ENCODE results near the gene CCR9. TPM values are rescaled to one million over a fixed set of nuclear protein-coding genes. Genes with fewer than 3 reads are reported as not detected.

Gene CCR9
- total and polyA plus RNA-seq, 10 of the 15 experiments (the other 5 are each of a cell fraction or from before 2014, with no cell fraction given) = 0.05 to 3.9 (median 2.4) TPM

GRCh38 chr3:45929042-45929679 is 42.8 kb downstream of the CCR9 start (continued):
- 0 out of 2 replicates have a peak, but pooled peaks have one; percentile 13 for TF ChIP-seq ZNF687 (IDR thresholded peaks at IDR 0.05)
- no peak for TF ChIP-seq BACH1 (IDR thresholded peaks at IDR 0.05; ENCODE audit: borderline replicate concordance)
- no peak for TF ChIP-seq TCF7 (IDR thresholded peaks at IDR 0.05; ENCODE audit: borderline replicate concordance)
- no peak for TF ChIP-seq CHD4 (IDR thresholded peaks at IDR 0.05)
- TF ChIP-seq USF2 (IDR thresholded peaks at IDR 0.05; ENCODE audit: borderline replicate concordance, low read depth, low read length) = no peak
- no peak for TF ChIP-seq CREM (IDR thresholded peaks at IDR 0.05; ENCODE audit: low read depth)
- peak; percentile 81 for TF ChIP-seq RUNX3 (IDR thresholded peaks at IDR 0.05; ENCODE audit: low read length)
- no peak for TF ChIP-seq EZH2 (IDR thresholded peaks at IDR 0.05; ENCODE audit: borderline replicate concordance, control insufficient read depth, low read depth, low read length)
- TF ChIP-seq EED (IDR thresholded peaks at IDR 0.05; ENCODE audit: low read depth) = 0 out of 2 replicates have a peak, but pooled peaks have one; percentile 24
- TF ChIP-seq JUND (IDR thresholded peaks at IDR 0.05; ENCODE audit: low read depth, low read length) = no peak
- no peak for TF ChIP-seq ATF2 (IDR thresholded peaks at IDR 0.05; ENCODE audit: low read length)
- TF ChIP-seq IKZF1 (conservative IDR thresholded peaks at IDR 0.05) = no peak; the same call in 1 of the 2 replicates
- TF ChIP-seq MYB (IDR thresholded peaks at IDR 0.05; ENCODE audit: borderline replicate concordance, low read depth, low read length) = no peak
- TF ChIP-seq ETV6 (conservative IDR thresholded peaks at IDR 0.05 in 1 of 2, IDR thresholded peaks at IDR 0.05 in 1 of 2; ENCODE audit: borderline replicate concordance in 1 of 2, low read depth in 1 of 2) = no peak
- TF ChIP-seq SIX5 (IDR thresholded peaks at IDR 0.05; ENCODE audit: low read depth, low read length, severe bottlenecking) = no peak
- TF ChIP-seq CHD2 (IDR thresholded peaks at IDR 0.05; ENCODE audit: borderline replicate concordance, low read depth, low read length) = no peak; the same call in 1 of the 2 replicates
- TF ChIP-seq TAF1 (IDR thresholded peaks at IDR 0.05; ENCODE audit: borderline replicate concordance, low read depth, low read length) = no peak
- no peak for TF ChIP-seq NKRF (conservative IDR thresholded peaks at IDR 0.05)
- TF ChIP-seq GATAD2B (conservative IDR thresholded peaks at IDR 0.05; ENCODE audit: low read depth) = no peak
- TF ChIP-seq YBX1 (IDR thresholded peaks at IDR 0.05) = no peak
- no peak for TF ChIP-seq SMAD1 (IDR thresholded peaks at IDR 0.05; ENCODE audit: low read depth, partially characterized antibody)
- no peak for TF ChIP-seq BCL11A (IDR thresholded peaks at IDR 0.05; ENCODE audit: low read depth, low read length)
- TF ChIP-seq ZBED1 (IDR thresholded peaks at IDR 0.05; ENCODE audit: borderline replicate concordance) = no peak
